ENCODE measurements around the gene LDOC1. TPM values are rescaled to one million over a fixed set of nuclear protein-coding genes. Genes with fewer than 3 reads are reported as not detected.

LDOC1 gene
- 6.4 to 18.2 TPM (median 8.5 TPM) in 3 replicates for polyA plus RNA-seq
- 47.8 TPM for polyA plus RNA-seq (2011; ENCODE audit: low read depth)
- 11.9 and 19.8 TPM in 2 replicates for polyA plus RNA-seq (2011; cell fraction: cytosol; rRNA removed)
- polyA plus RNA-seq (2011; cell fraction: nucleus; rRNA removed), result 13.3 and 19.0 TPM in 2 replicates
- polyA plus RNA-seq (2012; ENCODE audit: low replicate concordance), result 36.4 and 59.6 TPM in 2 replicates
- 9.7 to 46.5 TPM (median 13.3 TPM) in 3 replicates for polyA minus RNA-seq
- polyA minus RNA-seq (2011; cell fraction: cytosol; rRNA and poly(A)+ RNA removed), result 29.2 TPM
- 4.4 and 6.5 TPM in 2 replicates for polyA minus RNA-seq (2011; cell fraction: nucleus; rRNA and poly(A)+ RNA removed)

- Histone ChIP-seq H3K9me1 (ENCODE audit: control insufficient read depth, extremely low read depth, insufficient read depth, low read length) (no peaks in the 10 kb centered on the region), H3K4me2 (ENCODE audit: control insufficient read depth, extremely low read depth, insufficient read depth, low read depth, low read length) (peak within 1 kb of the TSS; percentile 69), H3K36me3 (ENCODE audit: control insufficient read depth in 2 of 2, extremely low read depth in 1 of 2, insufficient read depth in 2 of 2, low read length in 2 of 2) (no peaks in the 10 kb centered on the region), H2AFZ (ENCODE audit: control insufficient read depth, low read length) (peak within 1 kb of the TSS; percentile 90), H3K9ac (ENCODE audit: control insufficient read depth, extremely low read depth, insufficient read depth, low read length) (peak within 1 kb of the TSS; percentile 77), H3K27ac (ENCODE audit: control insufficient read depth, insufficient read depth, low read length) (peak within 1 kb of the TSS; percentile 52), H3K4me1 (ENCODE audit: control insufficient read depth, extremely low read depth, insufficient read depth, low read length) (peaks cover 7% of the 10 kb centered on the region), H4K20me1 (ENCODE audit: control insufficient read depth, extremely low read depth, insufficient read depth, low read length) (no peaks in the 10 kb centered on the region), H3K9me3 (ENCODE audit: control insufficient read depth, low read depth, low read length) (no peaks in the 10 kb centered on the region), H3K4me3 (ENCODE audit: control insufficient read depth in 2 of 3, extremely low read depth in 1 of 3, insufficient read depth in 2 of 3, low read depth in 1 of 3, low read length in 3 of 3) (peak within 1 kb of the TSS; percentile 48 to 58 (median 50)), H3K27me3 (ENCODE audit: control insufficient read depth, extremely low read depth, insufficient read depth, low read length) (no peaks in the 10 kb centered on the region), H3K79me2 (ENCODE audit: control insufficient read depth, insufficient read depth, low read length) (no peaks in the 10 kb centered on the region)
- FAIRE-seq, result no peak
- dilution Hi-C loops (cut with MboI; ENCODE audit: extremely low pct_ligation_motif_present, low sequenced_read_pairs), result no loop called here
- TF ChIP-seq CTCF (optimal IDR thresholded peaks at IDR 0.05 in 1 of 3, IDR thresholded peaks at IDR 0.05 in 1 of 3, conservative IDR thresholded peaks at IDR 0.05 in 1 of 3; ENCODE audit: extremely low read depth in 1 of 3, insufficient read depth in 2 of 3, low read length in 3 of 3), result no peak
- TF ChIP-seq EZH2 (IDR thresholded peaks at IDR 0.05; ENCODE audit: low read length), result no peak
- peak; percentile 9 for DNase-seq (ENCODE audit: low read depth, low spot score)
Observed at GRCh38 chrX:141176586-141177451, at the start of gene LDOC1. LDOC1 (minus strand) TSS chrX:141177129; CDS start chrX:141177021, 108 bp downstream.

GRCh38 chrX:141221611-141222010, 44.7 kb upstream of the LDOC1 start:
- TF ChIP-seq CTCF (optimal IDR thresholded peaks at IDR 0.05 in 1 of 3, IDR thresholded peaks at IDR 0.05 in 1 of 3, conservative IDR thresholded peaks at IDR 0.05 in 1 of 3; ENCODE audit: extremely low read depth in 1 of 3, insufficient read depth in 2 of 3, low read length in 3 of 3) (no peak), EZH2 (IDR thresholded peaks at IDR 0.05; ENCODE audit: low read length) (no peak)
- Histone ChIP-seq H3K27me3 (ENCODE audit: control insufficient read depth, extremely low read depth, insufficient read depth, low read length) (no peaks in the 10 kb centered on the region), H3K9me1 (ENCODE audit: control insufficient read depth, extremely low read depth, insufficient read depth, low read length) (no peaks in the 10 kb centered on the region), H2AFZ (ENCODE audit: control insufficient read depth, low read length) (no peak overlapping the region), H3K79me2 (ENCODE audit: control insufficient read depth, insufficient read depth, low read length) (no peaks in the 10 kb centered on the region), H3K27ac (ENCODE audit: control insufficient read depth, insufficient read depth, low read length) (no peak overlapping the region), H3K4me2 (ENCODE audit: control insufficient read depth, extremely low read depth, insufficient read depth, low read depth, low read length) (no peak overlapping the region), H3K36me3 (ENCODE audit: control insufficient read depth in 2 of 2, extremely low read depth in 1 of 2, insufficient read depth in 2 of 2, low read length in 2 of 2) (no peaks in the 10 kb centered on the region), H3K9ac (ENCODE audit: control insufficient read depth, extremely low read depth, insufficient read depth, low read length) (no peak overlapping the region), H3K4me1 (ENCODE audit: control insufficient read depth, extremely low read depth, insufficient read depth, low read length) (peaks cover 14% of the 10 kb centered on the region), H3K9me3 (ENCODE audit: control insufficient read depth, low read depth, low read length) (no peaks in the 10 kb centered on the region), H3K4me3 (ENCODE audit: control insufficient read depth in 2 of 3, extremely low read depth in 1 of 3, insufficient read depth in 2 of 3, low read depth in 1 of 3, low read length in 3 of 3) (no peak overlapping the region), H4K20me1 (ENCODE audit: control insufficient read depth, extremely low read depth, insufficient read depth, low read length) (no peaks in the 10 kb centered on the region)
- dilution Hi-C loops (cut with MboI; ENCODE audit: extremely low pct_ligation_motif_present, low sequenced_read_pairs), result no loop called here
- FAIRE-seq (no peak), DNase-seq (ENCODE audit: low read depth, low spot score) (no peak)
